ENCODE results near the gene CHST1. TPM values are rescaled to one million over a fixed set of nuclear protein-coding genes. Genes with fewer than 3 reads are reported as not detected.

Gene CHST1
- total RNA-seq, 1 donor from 2014 or later: 3.2 TPM

DNA sequence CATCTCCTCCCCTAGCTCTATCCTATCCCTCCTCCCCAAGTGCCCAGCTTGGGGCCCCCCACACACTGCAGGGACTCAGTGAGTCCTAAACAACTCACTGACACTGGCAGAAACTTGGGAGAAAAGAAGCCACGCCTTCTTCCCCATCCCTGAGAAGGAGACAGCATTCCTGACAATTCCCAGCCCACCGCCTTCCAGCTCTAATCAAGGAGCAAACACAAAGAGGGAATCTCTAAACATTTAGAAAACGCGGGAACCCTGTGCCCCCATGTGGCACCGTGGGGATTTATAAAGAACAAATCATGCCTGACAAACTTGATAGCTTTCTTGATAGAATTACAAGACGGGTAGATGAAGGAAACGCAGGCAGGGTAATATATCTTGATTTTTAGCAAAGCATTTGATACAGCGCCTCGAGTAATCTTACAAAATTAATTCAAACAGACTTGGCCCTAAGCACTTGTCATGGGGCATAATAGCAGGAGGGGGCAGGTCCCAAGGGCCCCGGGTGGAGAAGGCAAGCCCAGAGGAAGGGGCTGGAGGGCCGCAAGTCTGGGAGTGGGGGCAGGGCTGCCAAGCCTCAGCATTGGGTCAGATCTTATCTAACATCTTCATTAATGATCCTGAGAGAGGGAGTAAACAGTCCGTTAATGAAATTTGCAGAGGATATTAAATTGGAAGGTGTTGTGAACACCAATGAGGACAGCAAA lies 4.5 kb downstream of the CHST1 start:
- DNase-seq (ENCODE audit: low spot score): no peak

GRCh38 chr11:45659818-45660160 lies 5.6 kb downstream of the CHST1 start:
- DNase-seq (ENCODE audit: low spot score): no peak

- peak; percentile 86 for DNase-seq (ENCODE audit: low spot score)
These were observed 6.2 kb downstream of the CHST1 start for GRCh38 chr11:45659031-45659817.

GRCh38 chr11:45658292-45658991 lies 7.0 kb downstream of the CHST1 start:
- peak; percentile 88 for DNase-seq (ENCODE audit: low spot score)

DNA sequence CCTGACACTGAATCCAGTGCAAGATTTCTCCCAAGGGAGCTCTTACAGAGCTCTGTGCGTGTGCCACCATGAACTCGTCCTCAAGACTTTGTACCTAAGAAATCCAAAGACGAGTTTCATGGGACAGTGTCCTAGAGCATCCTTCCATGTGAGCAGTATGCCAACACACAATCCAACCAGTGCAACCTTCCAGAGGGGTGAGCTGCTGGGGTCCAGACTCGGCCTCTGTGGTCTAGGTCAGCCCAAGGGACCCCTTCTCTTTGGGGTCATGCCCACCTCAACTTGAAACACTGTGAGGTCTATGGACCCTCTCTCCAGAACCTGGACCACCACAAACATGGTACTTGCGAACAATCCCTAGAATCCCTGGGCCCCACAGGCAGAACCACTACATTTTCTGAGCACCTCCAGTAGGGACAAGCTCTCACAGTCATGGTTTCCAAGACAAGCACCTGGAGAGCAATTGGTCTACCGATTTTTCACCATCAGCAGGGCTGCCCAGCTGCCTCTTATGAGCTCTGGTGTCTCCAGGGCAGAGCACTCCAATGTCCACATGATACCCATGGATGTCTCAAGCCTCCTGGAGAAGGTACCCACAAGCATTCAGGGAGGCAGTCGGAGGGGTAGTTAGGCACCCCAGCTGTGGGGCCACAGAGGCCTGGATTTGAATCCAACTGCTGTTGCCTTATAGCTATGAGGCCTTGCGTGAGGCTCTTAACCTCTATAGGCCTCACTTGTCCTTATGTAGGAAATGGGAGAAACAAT lies 7.7 kb downstream of the CHST1 start:
- peak; percentile 57 for DNase-seq (ENCODE audit: low spot score)

DNA sequence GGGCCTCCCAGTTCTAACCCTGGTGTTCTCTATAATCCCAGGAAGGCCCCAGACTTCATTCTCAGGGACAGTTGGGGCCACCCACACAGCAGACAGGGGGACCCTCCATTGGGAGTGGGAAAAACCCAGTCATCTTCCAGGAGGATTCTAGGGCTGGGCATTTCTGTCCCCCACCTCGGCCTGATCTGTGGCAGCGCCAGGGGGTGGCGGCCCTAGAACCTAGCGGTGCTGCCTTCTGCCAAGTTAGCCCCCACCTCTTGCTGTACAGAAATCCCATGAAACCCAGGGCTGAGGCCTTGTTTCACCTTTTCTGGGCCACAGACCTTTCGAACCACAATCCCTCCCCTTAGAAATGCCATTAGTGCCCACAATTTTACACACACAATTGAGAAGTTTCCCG lies 9.6 kb downstream of the CHST1 start:
- DNase-seq (ENCODE audit: low spot score): peak; percentile 64

- peak; percentile 92 for DNase-seq (ENCODE audit: low spot score)
These were observed 10.1 kb downstream of the CHST1 start for GRCh38 chr11:45655347-45655756.

GRCh38 chr11:45655012-45655283 lies 10.5 kb downstream of the CHST1 start:
- no peak for DNase-seq (ENCODE audit: low spot score)

DNA sequence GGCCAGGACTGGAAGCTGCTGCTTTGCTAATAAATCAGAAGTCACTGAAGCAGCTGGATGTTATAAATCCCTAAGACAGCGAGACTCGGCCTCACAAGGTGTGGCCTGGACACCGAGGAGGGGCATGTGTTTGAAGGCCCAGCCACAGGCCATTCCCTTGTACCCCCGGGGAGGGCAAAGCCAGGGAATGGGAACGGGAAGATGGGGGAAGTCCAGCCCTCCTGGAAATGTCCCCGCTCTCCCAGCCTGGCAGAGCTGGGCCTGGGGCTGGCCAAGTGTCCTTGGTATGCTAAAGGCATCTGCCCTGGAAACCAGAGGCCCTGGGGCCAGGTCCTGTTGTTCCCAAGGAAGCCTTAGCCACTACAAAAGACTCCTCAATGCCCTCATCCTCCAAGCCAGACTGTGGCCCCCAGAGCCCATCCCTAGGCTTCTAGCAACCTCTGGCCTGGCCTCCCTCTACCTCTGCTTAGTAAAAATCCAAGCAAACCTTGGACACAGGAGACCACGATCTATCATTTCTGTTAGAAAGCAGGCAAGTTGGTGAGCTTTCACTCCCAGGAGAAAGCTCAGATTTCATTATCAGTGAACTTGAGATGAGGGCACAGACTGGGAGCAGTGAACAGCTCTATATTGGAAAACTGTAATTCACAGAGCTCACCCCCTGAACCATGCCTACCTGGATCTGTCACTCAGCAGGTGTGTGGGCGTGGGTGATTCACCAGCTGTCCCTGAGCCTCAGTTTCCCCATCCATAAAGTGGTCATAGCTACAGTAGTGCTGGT lies 11.0 kb downstream of the CHST1 start:
- DNase-seq (ENCODE audit: low spot score): peak; percentile 74

- peak; percentile 49 for DNase-seq (ENCODE audit: low spot score)
These were observed 12.1 kb downstream of the CHST1 start for GRCh38 chr11:45653277-45653676.

DNA sequence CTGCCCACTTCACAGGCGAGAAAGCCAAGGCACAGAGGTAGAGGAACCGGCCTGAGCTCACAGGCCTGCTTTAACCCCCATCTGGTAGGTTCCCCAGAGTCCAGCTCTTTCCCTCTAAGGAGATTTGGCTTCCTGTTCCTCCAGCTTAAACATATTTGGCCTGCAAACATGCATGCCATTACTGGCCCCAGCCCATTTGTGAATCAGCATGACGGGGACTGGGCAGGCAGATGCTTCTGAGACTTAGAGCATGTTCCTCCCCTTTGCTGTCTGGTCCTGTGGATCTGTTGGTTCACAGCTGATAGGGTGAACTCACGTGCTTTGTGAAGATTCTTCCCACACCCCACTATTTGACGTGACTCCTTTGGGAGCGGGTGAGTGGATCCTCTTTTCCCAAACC lies 12.6 kb downstream of the CHST1 start:
- DNase-seq (ENCODE audit: low spot score): peak; percentile 37

DNA sequence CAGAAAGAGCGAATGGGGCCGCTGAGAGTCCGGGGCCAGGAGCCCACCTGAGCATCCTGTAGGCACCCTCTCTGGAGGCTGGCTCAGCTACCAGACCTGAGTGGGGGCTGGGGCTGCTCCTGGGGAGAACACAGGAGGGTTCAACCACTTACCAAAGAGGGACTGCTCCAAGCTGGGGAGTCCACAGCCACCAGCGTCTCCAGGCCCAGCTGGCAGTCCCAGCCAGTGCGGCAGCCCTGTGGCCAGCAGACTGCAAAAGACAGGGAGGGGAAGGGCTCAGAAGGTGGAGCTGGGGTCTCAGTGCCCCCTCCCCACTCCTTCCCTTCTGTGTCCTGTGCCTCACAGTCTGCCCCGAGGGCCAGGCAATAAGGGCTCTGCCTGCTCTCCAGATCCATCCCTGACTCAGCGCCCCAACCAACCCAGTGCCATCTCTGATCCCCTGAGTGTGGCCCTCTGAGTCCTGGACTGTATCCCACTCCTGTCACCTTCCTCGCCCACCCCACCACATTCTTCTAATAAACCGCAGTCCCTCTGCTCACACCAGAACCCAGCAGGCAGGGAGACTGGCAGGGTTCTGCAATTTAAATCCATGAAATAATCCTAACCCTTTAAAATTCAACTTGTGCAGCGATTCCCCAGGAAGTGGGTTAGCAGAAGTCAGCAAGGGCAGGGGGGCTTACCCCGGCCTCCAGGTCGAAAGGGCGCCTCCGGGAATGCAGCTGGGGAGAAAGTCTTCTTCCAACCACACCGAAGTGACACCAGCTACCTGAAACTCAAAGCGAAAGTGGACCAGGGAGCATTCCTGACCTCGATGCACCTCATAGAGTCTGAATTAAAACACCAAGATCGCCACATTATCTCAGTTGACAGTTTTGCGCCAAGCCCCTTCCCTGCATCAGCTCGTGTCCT lies 13.3 kb downstream of the CHST1 start:
- DNase-seq (ENCODE audit: low spot score): peak; percentile 77

GRCh38 chr11:45651156-45651555 lies 14.3 kb downstream of the CHST1 start:
- peak; percentile 81 for DNase-seq (ENCODE audit: low spot score)

DNA sequence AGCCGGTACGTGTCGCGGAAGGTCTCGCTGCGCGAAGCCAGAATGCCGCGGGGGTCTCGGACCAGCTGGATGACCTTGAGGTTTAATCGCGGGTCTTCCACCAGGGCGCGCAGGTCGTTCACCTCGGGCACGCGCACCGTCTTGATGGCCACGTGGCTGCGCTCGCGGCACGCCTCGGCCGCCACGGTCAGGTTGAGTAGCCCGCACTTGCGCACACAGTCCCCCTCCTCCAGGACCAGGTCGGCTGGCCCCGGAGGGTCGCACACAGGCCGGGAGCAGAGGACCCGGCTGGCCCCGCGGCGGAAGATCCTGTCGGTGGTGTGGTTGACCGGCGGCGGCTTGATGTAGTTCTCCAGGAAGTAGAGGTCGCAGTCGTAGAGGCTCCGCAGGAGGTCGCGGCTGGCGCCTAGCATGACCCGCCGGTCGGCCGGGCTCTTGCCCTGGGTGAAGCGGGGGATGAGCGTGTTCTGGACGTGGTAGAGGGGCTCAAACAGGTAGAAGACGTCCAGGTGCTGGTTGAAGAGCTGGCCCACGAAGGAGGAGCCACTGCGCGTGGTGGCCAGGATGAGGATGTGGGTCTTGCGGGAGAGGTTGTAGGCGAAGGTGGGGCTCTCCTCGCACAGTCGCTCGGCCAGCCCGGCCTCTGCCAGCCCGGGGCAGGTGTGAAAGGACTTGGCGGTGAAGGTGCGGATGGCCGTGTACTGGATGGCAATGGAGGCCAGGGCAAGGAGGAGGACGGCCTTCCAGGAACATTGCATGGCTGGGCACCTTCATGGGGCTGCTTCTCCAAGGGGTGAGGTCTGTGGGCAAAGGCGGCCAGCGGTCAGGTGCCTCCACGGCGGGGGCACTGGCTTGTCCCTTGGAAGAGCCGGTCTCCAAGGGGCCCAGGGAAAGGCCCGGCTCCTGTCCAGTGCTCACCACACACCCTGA lies 15.0 kb downstream of the CHST1 start:
- peak; percentile 87 for DNase-seq (ENCODE audit: low spot score)

DNA sequence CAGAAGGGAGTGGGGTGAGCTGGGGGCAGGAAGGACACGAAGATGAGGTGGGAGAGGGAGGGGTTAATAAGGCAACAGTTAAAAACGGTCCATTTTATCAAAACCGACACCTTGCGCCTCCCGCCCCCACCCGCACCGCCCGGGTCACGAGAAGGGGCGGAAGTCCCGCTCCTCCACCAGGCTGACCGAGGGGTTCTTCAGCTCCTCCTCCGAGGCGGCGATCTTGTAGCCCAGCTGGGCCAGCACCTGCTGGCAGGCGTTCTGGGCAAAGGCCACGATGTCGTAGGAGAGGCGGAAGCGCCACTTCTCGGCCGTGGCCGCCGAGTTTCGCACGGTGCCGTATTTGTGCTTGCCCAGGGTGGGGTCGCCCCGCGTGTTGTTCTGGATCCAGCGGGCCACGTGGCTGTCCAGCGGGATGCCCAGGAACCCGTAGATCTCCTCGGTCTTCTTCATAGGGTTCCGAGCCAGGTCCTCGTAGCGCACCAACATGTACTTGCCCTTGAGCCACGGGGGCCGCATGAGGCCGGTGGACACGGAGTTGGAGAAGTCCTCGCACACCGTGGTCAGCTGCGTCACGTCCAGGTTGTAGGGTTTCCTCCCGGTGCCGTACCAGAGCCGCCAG lies 15.8 kb downstream of the CHST1 start:
- peak; percentile 71 for DNase-seq (ENCODE audit: low spot score)

- DNase-seq (ENCODE audit: low spot score): peak; percentile 47
These were observed 16.5 kb downstream of the CHST1 start for GRCh38 chr11:45648931-45649330.

DNA sequence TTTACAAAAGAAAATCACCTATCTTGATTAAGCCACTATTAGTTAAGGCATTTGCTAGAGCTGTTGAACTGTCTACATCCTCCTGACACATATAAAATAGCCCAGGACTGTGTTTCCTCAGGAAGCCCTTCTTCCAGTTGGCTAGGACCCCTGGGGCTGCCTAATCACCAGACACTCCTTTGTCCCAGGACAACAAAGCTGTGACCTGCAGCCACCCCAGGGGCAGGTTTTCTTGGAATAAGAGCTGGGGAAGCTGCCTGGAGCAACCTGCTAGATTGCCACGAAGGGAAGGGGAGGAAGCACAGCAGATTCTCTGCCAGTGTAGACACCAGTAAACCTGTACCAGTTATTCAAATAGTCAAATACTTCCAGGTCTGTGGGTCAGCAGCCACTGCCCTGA lies 17.6 kb downstream of the CHST1 start:
- peak; percentile 71 for DNase-seq (ENCODE audit: low spot score)

DNA sequence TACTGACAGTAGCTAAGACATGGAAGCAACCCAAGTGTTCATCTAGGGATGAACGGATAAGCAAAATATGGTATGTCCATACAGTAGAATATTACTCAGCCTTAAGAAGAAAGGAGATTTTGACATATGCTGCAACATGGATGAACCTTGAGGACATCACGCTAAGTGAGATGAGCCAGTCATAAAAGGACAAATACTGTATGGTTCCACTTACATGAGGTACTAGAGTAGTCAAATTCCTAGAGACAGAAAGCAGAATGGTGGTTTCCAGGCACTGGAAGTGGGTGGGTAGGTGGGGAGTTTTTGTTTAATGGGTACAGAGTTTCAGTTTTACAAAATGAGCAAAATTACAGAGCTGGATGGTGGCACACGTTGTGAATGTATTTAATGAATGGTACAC lies 18.1 kb downstream of the CHST1 start:
- no peak for DNase-seq (ENCODE audit: low spot score)

All from mesenteric fat pad (tissue), 1 donor.